GM13977 (cell line): Measurements from ENCODE around the gene APOC3.

Experiments used
- DNase-seq: peaks from one replicate; pipeline ENCODE4 v3.0.0; 2012; ENCODE audit warnings: low spot score
- in situ Hi-C: fragments of 300-500 bp; cut with MboI; formaldehyde crosslinking; loops from one replicate; pipeline ENCODE4 v1.12.0; 2022; ENCODE audit warnings: low sequenced_read_pairs, low pct_unique_long_range_greater_than_20kb, mixed read lengths, inconsistent platforms; ENCODE audit not compliant: unreplicated experiment
- TF ChIP-seq, protein P1 (sequence below): IDR thresholded peaks from 2 replicates; pipeline ENCODE4 v1.5.1; 2012; ENCODE audit warnings: mild to moderate bottlenecking, control low read depth; ENCODE audit not compliant: insufficient read depth; ENCODE audit errors: extremely low read depth, missing control alignments

Gene APOC3

DNA sequence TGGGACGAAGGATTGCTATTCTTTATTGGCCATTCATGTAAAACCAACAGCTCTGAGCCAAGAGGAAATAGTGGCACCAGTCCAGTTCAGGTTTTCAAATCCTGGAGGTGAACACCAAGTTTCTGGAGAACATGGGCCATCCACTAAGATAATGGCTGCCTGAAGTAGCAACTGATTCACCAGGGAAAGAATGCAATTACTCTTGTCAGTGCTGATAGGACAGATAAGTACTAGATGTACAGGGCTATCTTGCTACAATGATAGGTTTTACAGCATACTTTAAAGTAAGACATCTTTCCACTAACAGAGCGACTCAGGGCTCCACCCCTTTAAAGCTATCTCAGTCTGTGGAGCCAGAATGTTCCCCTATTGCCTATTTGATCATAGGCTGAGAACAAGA lies 44.5 kb downstream of the APOC3 start:
- in situ Hi-C loops, result no loop called here
- TF ChIP-seq, protein P1, sequence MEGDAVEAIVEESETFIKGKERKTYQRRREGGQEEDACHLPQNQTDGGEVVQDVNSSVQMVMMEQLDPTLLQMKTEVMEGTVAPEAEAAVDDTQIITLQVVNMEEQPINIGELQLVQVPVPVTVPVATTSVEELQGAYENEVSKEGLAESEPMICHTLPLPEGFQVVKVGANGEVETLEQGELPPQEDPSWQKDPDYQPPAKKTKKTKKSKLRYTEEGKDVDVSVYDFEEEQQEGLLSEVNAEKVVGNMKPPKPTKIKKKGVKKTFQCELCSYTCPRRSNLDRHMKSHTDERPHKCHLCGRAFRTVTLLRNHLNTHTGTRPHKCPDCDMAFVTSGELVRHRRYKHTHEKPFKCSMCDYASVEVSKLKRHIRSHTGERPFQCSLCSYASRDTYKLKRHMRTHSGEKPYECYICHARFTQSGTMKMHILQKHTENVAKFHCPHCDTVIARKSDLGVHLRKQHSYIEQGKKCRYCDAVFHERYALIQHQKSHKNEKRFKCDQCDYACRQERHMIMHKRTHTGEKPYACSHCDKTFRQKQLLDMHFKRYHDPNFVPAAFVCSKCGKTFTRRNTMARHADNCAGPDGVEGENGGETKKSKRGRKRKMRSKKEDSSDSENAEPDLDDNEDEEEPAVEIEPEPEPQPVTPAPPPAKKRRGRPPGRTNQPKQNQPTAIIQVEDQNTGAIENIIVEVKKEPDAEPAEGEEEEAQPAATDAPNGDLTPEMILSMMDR, result no peak
- DNase-seq, result no peak

DNA sequence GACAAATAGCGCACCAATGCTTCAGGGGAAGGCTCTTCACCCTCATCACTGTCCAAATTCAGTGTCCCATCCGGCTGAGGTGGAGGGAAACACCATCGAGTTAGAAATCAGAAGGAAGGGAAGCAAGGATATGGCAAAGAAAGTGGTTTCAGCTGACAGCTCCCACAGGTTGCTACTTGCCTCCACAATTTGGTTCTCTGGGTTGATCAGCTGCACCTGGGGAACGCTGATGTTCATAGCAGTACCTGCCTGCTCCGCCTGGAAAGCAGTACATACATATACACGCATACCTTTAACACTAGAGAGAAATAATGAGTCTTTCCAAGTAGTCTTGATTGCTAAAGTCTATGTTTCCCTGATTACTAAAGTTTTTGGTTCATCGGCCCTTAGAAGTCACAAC lies 45.5 kb downstream of the APOC3 start:
- TF ChIP-seq, protein P1, result no peak
- in situ Hi-C loops, result no loop called here

DNA sequence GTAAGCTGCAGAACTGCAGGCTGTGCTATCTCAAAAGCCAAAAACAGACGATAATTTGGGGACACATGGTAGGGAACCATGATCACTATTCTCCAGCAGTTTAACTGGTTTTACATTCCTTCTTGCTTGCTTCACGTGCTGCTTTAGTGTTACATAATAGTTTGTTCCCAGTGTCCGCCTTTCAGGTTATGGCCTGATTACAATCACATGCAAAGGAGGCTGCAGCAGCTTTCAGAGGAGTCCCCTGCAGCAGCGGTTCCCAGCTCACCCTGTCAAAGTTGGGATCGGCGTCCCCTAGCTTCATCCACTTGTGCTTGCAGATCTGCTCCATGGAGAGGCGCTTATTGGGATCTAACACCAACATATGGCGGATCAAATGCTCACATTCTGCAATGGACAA lies 46.9 kb downstream of the APOC3 start:
- in situ Hi-C loops, result no loop called here
- TF ChIP-seq, protein P1, result no peak
- DNase-seq, result no peak

More for the DNA sequence above, 45.5 kb downstream of the APOC3 start:
- DNase-seq, result no peak

GRCh38 chr11:116879800-116880625 lies 50.3 kb downstream of the APOC3 start:
- TF ChIP-seq, protein P1, result peak; percentile 61
- in situ Hi-C loops, result loop anchor here (5.0 kb wide), 1 partner anchor 222 kb away; no protein-coding TSS in a partner anchor
- DNase-seq, result peak; percentile 61

- TF ChIP-seq, protein P1, result no peak
- no peak for DNase-seq
- in situ Hi-C loops, result loop anchor here (5.0 kb wide), 1 partner anchor 221 kb away; no protein-coding TSS in a partner anchor
Observed at GRCh38 chr11:116881143-116881542, 51.4 kb downstream of the APOC3 start.

DNA sequence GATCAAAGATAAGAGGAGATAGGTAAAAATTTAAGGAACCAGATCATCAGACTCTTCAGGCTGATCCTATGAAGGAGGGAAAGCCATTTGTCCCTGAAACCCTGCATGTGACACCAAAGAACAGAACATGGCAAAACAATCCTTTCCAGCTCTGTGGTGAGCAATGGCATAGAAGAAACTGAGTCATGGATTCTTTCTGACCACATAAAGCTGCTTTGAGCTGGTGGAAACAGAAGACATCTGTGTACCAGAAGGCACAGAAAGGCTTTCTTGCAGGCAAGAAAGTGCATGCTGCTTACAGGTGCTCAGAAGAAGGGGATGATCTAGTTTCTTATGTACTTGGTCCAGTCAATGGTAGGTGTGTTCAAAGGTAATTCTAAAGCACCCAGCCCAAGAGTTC lies 52.7 kb downstream of the APOC3 start:
- TF ChIP-seq, protein P1, result no peak
- in situ Hi-C loops, result loop anchor here (5.0 kb wide), 1 partner anchor 220 kb away; no protein-coding TSS in a partner anchor
- DNase-seq, result no peak
